IMR-90 (cell line): ENCODE results near the gene TAX1BP1. TPM values are rescaled to one million over a fixed set of nuclear protein-coding genes. Genes with fewer than 3 reads are reported as not detected.

ENCODE experiments used
- ATAC-seq: fragments of 200-7000 bp; cut with Tn5 transposase; 2 replicates; pipeline ENCODE4 v1.9.1; 2020; ENCODE audit warnings: low read depth, mild to moderate bottlenecking, moderate library complexity
- BruUV-seq: library from RNA; stranded (reverse); fragments of 400-500 nt; replicated peaks from 2 replicates; lab custom pipeline; 2021; lab: Mats Ljungman, UMichigan
- CTCF ChIA-PET: fragments of 300-600 bp; formaldehyde crosslinking; extraction: SDS; loops from one replicate; lab custom pipeline; 2021; ENCODE audit warnings: antibody characterized with exemption; lab: Yijun Ruan, JAX
- POLR2A ChIA-PET: fragments of 300-600 bp; sonication (Branson Sonifier 250); formaldehyde crosslinking; loops from one replicate; lab custom pipeline; 2022; ENCODE audit warnings: antibody characterized with exemption; ENCODE audit not compliant: unreplicated experiment; lab: Charles Lee
- DNase-seq: peaks from one replicate; pipeline ENCODE4 v3.0.0; 2013
- H2AFZ ChIP-seq: replicated peaks from 2 replicates; pipeline ENCODE3; 2013; ENCODE audit warnings: low read length, mild to moderate bottlenecking; ENCODE audit not compliant: poor library complexity
- H2AK5ac ChIP-seq: 2 replicates; pipeline ENCODE4 v1.6.1; 2013; ENCODE audit warnings: low read depth, low read length, inconsistent platforms
- H2AK9ac ChIP-seq: replicated peaks from 2 replicates; pipeline ENCODE3; 2013; ENCODE audit warnings: mild to moderate bottlenecking, low read depth, low read length, moderate library complexity; ENCODE audit not compliant: poor library complexity
- H2BK120ac ChIP-seq: 2 replicates; pipeline ENCODE4 v1.6.1; 2013; ENCODE audit warnings: low read depth, low read length, inconsistent platforms
- H2BK15ac ChIP-seq: 3 replicates; pipeline ENCODE4 v1.6.1; 2013; ENCODE audit warnings: low read depth, low read length, inconsistent platforms
- H2BK20ac ChIP-seq: 2 replicates; pipeline ENCODE4 v1.6.1; 2013; ENCODE audit warnings: low read depth, mild to moderate bottlenecking, inconsistent platforms, low read length, moderate library complexity
- H2BK5ac ChIP-seq: 2 replicates; pipeline ENCODE4 v1.6.1; 2013; ENCODE audit warnings: mild to moderate bottlenecking, low read depth, low read length, inconsistent platforms; ENCODE audit not compliant: poor library complexity, severe bottlenecking
- H3K14ac ChIP-seq: replicated peaks from 2 replicates; pipeline ENCODE4 v1.6.1; 2013; ENCODE audit warnings: low read depth, low read length, inconsistent platforms
- H3K18ac ChIP-seq: 2 replicates; pipeline ENCODE4 v1.6.1; 2013; ENCODE audit warnings: low read depth, low read length, control low read depth
- H3K23ac ChIP-seq: 2 replicates; pipeline ENCODE4 v1.6.1; 2013; ENCODE audit warnings: low read depth, low read length, inconsistent platforms
- H3K27ac ChIP-seq: 2 replicates; pipeline ENCODE4 v1.5.1; 2013; ENCODE audit warnings: mild to moderate bottlenecking, control low read depth, low read length; ENCODE audit not compliant: insufficient read depth
- H3K27me3 ChIP-seq: 2 replicates; pipeline ENCODE4 v1.6.1; 2013; ENCODE audit warnings: low read length; ENCODE audit not compliant: control insufficient read depth, insufficient read depth
- H3K36me3 ChIP-seq: 2 replicates; pipeline ENCODE4 v1.6.1; 2013; ENCODE audit warnings: low read length, mixed read lengths; ENCODE audit not compliant: control insufficient read depth, insufficient read depth
- H3K4ac ChIP-seq: 2 replicates; pipeline ENCODE4 v1.6.1; 2013; ENCODE audit warnings: low read depth, low read length, inconsistent platforms
- H3K4me1 ChIP-seq: 2 replicates; pipeline ENCODE4 v1.6.1; 2013; ENCODE audit warnings: low read length, mixed read lengths; ENCODE audit not compliant: control insufficient read depth, insufficient read depth
- H3K4me2 ChIP-seq: 2 replicates; pipeline ENCODE4 v1.6.1; 2013; ENCODE audit warnings: low read depth, mild to moderate bottlenecking, control low read depth, low read length, moderate library complexity
- H3K4me3 ChIP-seq: 2 replicates; pipeline ENCODE4 v1.5.1; 2013; ENCODE audit warnings: low read depth, mild to moderate bottlenecking, control low read depth, low read length, moderate library complexity; ENCODE audit not compliant: insufficient read depth
- H3K56ac ChIP-seq: 2 replicates; pipeline ENCODE4 v1.6.1; 2013; ENCODE audit warnings: low read length, inconsistent platforms; ENCODE audit not compliant: insufficient read depth; ENCODE audit errors: extremely low read depth
- H3K79me1 ChIP-seq, 2 experiments: 2 replicates each; pipeline ENCODE4 v1.6.1; 2013; ENCODE audit warnings: low read length in 2 of 2, inconsistent platforms in 1 of 2, low read depth in 1 of 2
- H3K9ac ChIP-seq: 2 replicates; pipeline ENCODE4 v1.6.1; 2013; ENCODE audit warnings: low read depth, low read length, control low read depth
- H3K9me1 ChIP-seq: 2 replicates; pipeline ENCODE4 v1.6.1; 2013; ENCODE audit warnings: low read length, inconsistent platforms; ENCODE audit not compliant: insufficient read depth
- H3K9me3 ChIP-seq: 2 replicates; pipeline ENCODE4 v1.6.1; 2013; ENCODE audit warnings: low read length; ENCODE audit not compliant: control insufficient read depth, insufficient read depth
- H4K20me1 ChIP-seq: 2 replicates; pipeline ENCODE4 v1.6.1; 2013; ENCODE audit warnings: low read length, inconsistent platforms; ENCODE audit not compliant: insufficient read depth
- H4K5ac ChIP-seq: 2 replicates; pipeline ENCODE4 v1.6.1; 2013; ENCODE audit warnings: mild to moderate bottlenecking, low read depth, low read length, control low read depth
- H4K8ac ChIP-seq, 2 experiments: 2 replicates each; pipeline ENCODE4 v1.6.1; 2013; ENCODE audit warnings: low read depth in 2 of 2, low read length in 2 of 2, control low read depth in 1 of 2, inconsistent platforms in 1 of 2
- H4K91ac ChIP-seq: 2 replicates; pipeline ENCODE4 v1.6.1; 2013; ENCODE audit warnings: low read depth, low read length, inconsistent platforms; ENCODE audit not compliant: insufficient read depth
- CTCF ChIP-seq: conservative IDR thresholded peaks from 2 replicates; pipeline ENCODE4 v1.5.1; 2012; ENCODE audit warnings: mild to moderate bottlenecking, low read depth, low read length, improper control_type of control experiment
- ELK1 ChIP-seq: fragments of 150-350 bp; IDR thresholded peaks from 2 replicates; pipeline ENCODE4 v1.6.1; 2016; ENCODE audit warnings: low read depth, mild to moderate bottlenecking, low read length, moderate library complexity, borderline replicate concordance
- FOS ChIP-seq: fragments of 150-350 bp; IDR thresholded peaks from 2 replicates; pipeline ENCODE4 v1.6.1; 2016; ENCODE audit warnings: low read depth, low read length
- MAZ ChIP-seq: IDR thresholded peaks from 2 replicates; pipeline ENCODE4 v1.6.1; 2012; ENCODE audit warnings: low read depth, mild to moderate bottlenecking, low read length, improper control_type of control experiment, moderate library complexity, borderline replicate concordance
- RAD21 ChIP-seq: IDR thresholded peaks from 2 replicates; pipeline ENCODE4 v1.6.1; 2012; ENCODE audit warnings: low read length, improper control_type of control experiment
- USF2 ChIP-seq: fragments of 150-350 bp; IDR thresholded peaks from 2 replicates; pipeline ENCODE4 v1.6.1; 2017; ENCODE audit warnings: mild to moderate bottlenecking, antibody characterized with exemption, low read length, low read depth
- WGBS, 2 experiments: methylation state at CpG; one replicate each; pipeline versions ENCODE4 v1.1.5 to v1.1.7; 2013; ENCODE audit warnings: missing lambda C conversion rate in 2 of 2; ENCODE audit not compliant: insufficient read length in 1 of 2; ENCODE audit errors: extremely low coverage in 2 of 2; 5-methylcytosine and 5-hydroxymethylcytosine counted together
- dilution Hi-C: fragments of 300-500 bp; cut with HindIII; formaldehyde crosslinking; loops from one replicate; pipeline ENCODE4 v1.14.3; 2018; ENCODE audit warnings: low sequenced_read_pairs; ENCODE audit not compliant: unreplicated experiment
- in situ Hi-C: fragments of 300-500 bp; cut with MboI; formaldehyde crosslinking; loops from 3 replicates; pipeline ENCODE4 v1.14.3; 2019; ENCODE audit warnings: low sequenced_read_pairs, inconsistent platforms, mixed read lengths
- intact Hi-C: fragments of 100-400 bp; cut with micrococcal nuclease; formaldehyde crosslinking; loops from 2 replicates; pipeline ENCODE4 v1.10.0; 2022
- polyA plus RNA-seq, 3 experiments: library from polyadenylated mRNA; depleted of rRNA; stranded (reverse); fragments of >200 nt; gene quantifications; 2 replicates each; pipeline ENCODE4 v1.2.3, GENCODE V29; 2012; ENCODE audit warnings: low replicate concordance in 1 of 3
- total RNA-seq: library from RNA; depleted of rRNA; stranded (reverse); fragments of >200 nt; gene quantifications from 2 replicates; pipeline ENCODE4 v1.2.3, GENCODE V29; 2012

TAX1BP1 gene
- total and polyA plus RNA-seq, 2 of the 4 experiments (the other 2 are of a cell fraction), result 49.0 to 52.7 TPM

GRCh38 chr7:27699751-27700150 is 40.2 kb upstream of the TAX1BP1 start:
- Histone ChIP-seq H3K4me1 (peaks cover 6% of the 10 kb centered on the region; the same call in 1 of the 2 replicates), H3K4me2 (no peak overlapping the region), H3K56ac (no peak overlapping the region), H2BK120ac (no peak overlapping the region), H3K9me3 (no peaks in the 10 kb centered on the region), H2BK20ac (no peak overlapping the region), H2AK9ac (no peak overlapping the region), H3K27me3 (no peaks in the 10 kb centered on the region), H2BK15ac (no peak overlapping the region), H3K14ac (no peak overlapping the region), H4K5ac (no peak overlapping the region), H2AFZ (no peak overlapping the region), H2BK5ac (no peak overlapping the region), H3K79me1 (no peaks in the 10 kb centered on the region), H3K36me3 (no peaks in the 10 kb centered on the region), H3K4me3 (no peak overlapping the region), H4K8ac (no peak overlapping the region), H3K27ac (no peak overlapping the region), H3K4ac (no peak overlapping the region), H4K20me1 (no peaks in the 10 kb centered on the region), H4K91ac (no peak overlapping the region), H3K18ac (no peak overlapping the region), H3K9ac (no peak overlapping the region), H2AK5ac (no peak overlapping the region), H3K9me1 (peaks cover 12% of the 10 kb centered on the region), H3K23ac (no peak overlapping the region)
- dilution Hi-C loops (no loop called here), in situ Hi-C loops (no loop called here), intact Hi-C loops (no loop called here)
- ChIA-PET CTCF (interaction anchor here (1.3 kb wide), 1 partner anchor 22 kb away, joined by 3 read pairs; no protein-coding TSS in a partner anchor), POLR2A (no interaction called here)
- TF ChIP-seq FOS (no peak), RAD21 (no peak), ELK1 (no peak), USF2 (no peak), MAZ (no peak), CTCF (no peak)
- DNase-seq (no peak), ATAC-seq (no peak)
- no CpG with 5 or more reads among the region's 2 CpGs for WGBS, 2 experiments
- BruUV-seq, result no TSS peak
